PC-9 (cell line): Measurements from ENCODE around the gene CCDC107. TPM values are rescaled to one million over a fixed set of nuclear protein-coding genes. Genes with fewer than 3 reads are reported as not detected.

ENCODE experiments used
- BruUV-seq: library from RNA; stranded (reverse); fragments of 400-500 nt; replicated peaks from 2 replicates; lab custom pipeline; 2021; lab: Mats Ljungman, UMichigan
- CTCF ChIA-PET: fragments of 300-600 bp; sonication (Branson Sonifier 250); formaldehyde crosslinking; loops from one replicate; lab custom pipeline; 2022; ENCODE audit warnings: antibody characterized with exemption; lab: Charles Lee
- POLR2A ChIA-PET: fragments of 300-600 bp; sonication (Branson Sonifier 250); formaldehyde crosslinking; loops from one replicate; lab custom pipeline; 2022; ENCODE audit warnings: antibody characterized with exemption; ENCODE audit not compliant: unreplicated experiment; lab: Charles Lee
- DNase-seq, 2 experiments: peaks; one replicate each; pipeline versions ENCODE4 v3.0.0 to v3.0.0-alpha.2; 2015 to 2022; ENCODE audit warnings: mixed read lengths in 1 of 2
- H2AFZ ChIP-seq: fragments of 200-600 bp; sonication (generic); 2 replicates; pipeline ENCODE4 v1.8.1; 2017; ENCODE audit warnings: antibody characterized with exemption
- H3F3A ChIP-seq: fragments of 200-600 bp; sonication (generic); 2 replicates; pipeline ENCODE4 v1.8.1; 2017; ENCODE audit warnings: antibody characterized with exemption, mild to moderate bottlenecking, low read depth; ENCODE audit not compliant: insufficient read depth
- H3K27ac ChIP-seq: fragments of 200-600 bp; sonication (generic); 2 replicates; pipeline ENCODE4 v1.6.1; 2016; ENCODE audit warnings: mixed run types
- H3K27me3 ChIP-seq: fragments of 200-600 bp; sonication (generic); 2 replicates; pipeline ENCODE4 v1.6.1; 2016; ENCODE audit warnings: low read depth, mixed run types; ENCODE audit not compliant: insufficient read depth
- H3K36me3 ChIP-seq: fragments of 200-600 bp; sonication (generic); 2 replicates; pipeline ENCODE4 v1.6.1; 2016; ENCODE audit warnings: low read depth, mixed run types
- H3K4me1 ChIP-seq: fragments of 200-600 bp; sonication (generic); replicated peaks from 2 replicates; pipeline ENCODE4 v1.6.1; 2016; ENCODE audit warnings: mixed run types; ENCODE audit not compliant: insufficient read depth
- H3K4me2 ChIP-seq: fragments of 200-600 bp; sonication (generic); 2 replicates; pipeline ENCODE4 v1.6.1; 2017; ENCODE audit warnings: mixed run types
- H3K4me3 ChIP-seq: fragments of 200-600 bp; sonication (generic); 2 replicates; pipeline ENCODE4 v1.6.1; 2016; ENCODE audit warnings: mixed run types
- H3K79me2 ChIP-seq: fragments of 200-600 bp; sonication (generic); 2 replicates; pipeline ENCODE4 v1.6.1; 2017; ENCODE audit warnings: low read depth, mixed run types
- H3K9me2 ChIP-seq: fragments of 200-600 bp; sonication (generic); 2 replicates; pipeline ENCODE4 v1.8.1; 2017; ENCODE audit warnings: mild to moderate bottlenecking; ENCODE audit not compliant: insufficient read depth
- H3K9me3 ChIP-seq: fragments of 200-600 bp; sonication (generic); 2 replicates; pipeline ENCODE4 v1.8.1; 2016; ENCODE audit warnings: low read depth; ENCODE audit not compliant: insufficient read depth
- H4K20me1 ChIP-seq: fragments of 200-600 bp; sonication (generic); 2 replicates; pipeline ENCODE4 v1.8.1; 2017; ENCODE audit not compliant: insufficient read depth
- EZH2 ChIP-seq: fragments of 200-600 bp; sonication (generic); IDR thresholded peaks from 2 replicates; pipeline ENCODE4 v1.8.0; 2017; ENCODE audit warnings: antibody characterized with exemption, low read depth
- intact Hi-C: fragments of 100-400 bp; cut with micrococcal nuclease; formaldehyde crosslinking; loops from one replicate; pipeline ENCODE4 v1.10.0; 2022; ENCODE audit not compliant: unreplicated experiment
- total RNA-seq: library from RNA; stranded (reverse); gene quantifications from 2 replicates; pipeline ENCODE4 v1.2.3, GENCODE V29; 2021
- TF ChIP-seq, protein P1 (sequence below): fragments of 200-600 bp; sonication (generic); conservative IDR thresholded peaks from 2 replicates; pipeline ENCODE4 v1.6.1; 2017; ENCODE audit warnings: mixed run types, antibody characterized with exemption, mild to moderate bottlenecking, moderate library complexity

CCDC107 gene
- total RNA-seq, 1 experiment from 2014 or later, result 6.9 TPM

DNA sequence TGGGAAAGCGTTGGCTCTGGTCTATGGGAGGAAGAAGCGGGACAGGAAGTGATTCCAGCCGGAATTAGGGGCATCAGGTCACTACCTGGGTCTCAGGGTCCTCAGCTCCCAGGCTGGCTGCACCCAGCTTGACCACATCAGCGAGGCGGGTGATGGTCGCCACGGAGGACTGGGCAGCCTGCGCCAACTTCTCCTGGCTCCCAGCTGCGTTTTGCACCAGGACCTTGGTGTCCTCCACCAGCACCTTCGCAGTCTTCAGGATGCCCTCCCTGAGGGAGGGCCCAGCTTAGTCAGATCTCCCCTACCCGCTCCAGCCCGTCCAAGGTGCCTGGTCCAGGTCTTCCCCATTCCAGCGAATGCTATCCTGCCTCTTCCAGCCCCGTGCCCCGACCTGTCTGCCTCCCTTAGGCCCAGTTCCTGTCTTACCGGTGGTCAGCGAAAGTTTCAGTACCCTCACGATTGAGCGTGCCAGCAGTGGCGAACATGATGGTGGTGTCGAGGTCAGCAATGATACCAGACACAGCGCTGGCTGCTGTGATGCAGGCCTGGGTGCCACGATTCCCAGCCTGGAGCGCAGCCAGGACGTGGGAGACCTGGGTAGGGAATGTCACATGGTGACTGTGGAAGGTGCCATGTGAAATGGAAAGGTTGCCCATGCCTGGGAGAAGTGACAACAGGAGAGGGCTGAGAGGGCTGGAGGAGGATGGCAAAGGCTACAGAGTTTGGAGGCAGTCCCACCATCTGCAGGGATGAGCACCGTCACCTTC lies 46.0 kb downstream of the CCDC107 start:
- no peaks in the 10 kb centered on the region for H3K9me3 ChIP-seq
- intact Hi-C loops, result no loop called here
- no peaks in the 10 kb centered on the region for H3K4me1 ChIP-seq
- no peak overlapping the region for H3K27ac ChIP-seq
- H3K36me3 ChIP-seq, result no peaks in the 10 kb centered on the region
- TF ChIP-seq, protein P1, sequence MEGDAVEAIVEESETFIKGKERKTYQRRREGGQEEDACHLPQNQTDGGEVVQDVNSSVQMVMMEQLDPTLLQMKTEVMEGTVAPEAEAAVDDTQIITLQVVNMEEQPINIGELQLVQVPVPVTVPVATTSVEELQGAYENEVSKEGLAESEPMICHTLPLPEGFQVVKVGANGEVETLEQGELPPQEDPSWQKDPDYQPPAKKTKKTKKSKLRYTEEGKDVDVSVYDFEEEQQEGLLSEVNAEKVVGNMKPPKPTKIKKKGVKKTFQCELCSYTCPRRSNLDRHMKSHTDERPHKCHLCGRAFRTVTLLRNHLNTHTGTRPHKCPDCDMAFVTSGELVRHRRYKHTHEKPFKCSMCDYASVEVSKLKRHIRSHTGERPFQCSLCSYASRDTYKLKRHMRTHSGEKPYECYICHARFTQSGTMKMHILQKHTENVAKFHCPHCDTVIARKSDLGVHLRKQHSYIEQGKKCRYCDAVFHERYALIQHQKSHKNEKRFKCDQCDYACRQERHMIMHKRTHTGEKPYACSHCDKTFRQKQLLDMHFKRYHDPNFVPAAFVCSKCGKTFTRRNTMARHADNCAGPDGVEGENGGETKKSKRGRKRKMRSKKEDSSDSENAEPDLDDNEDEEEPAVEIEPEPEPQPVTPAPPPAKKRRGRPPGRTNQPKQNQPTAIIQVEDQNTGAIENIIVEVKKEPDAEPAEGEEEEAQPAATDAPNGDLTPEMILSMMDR, result no peak
- TF ChIP-seq EZH2, result no peak
- no peaks in the 10 kb centered on the region for H3F3A ChIP-seq
- no peaks in the 10 kb centered on the region for H4K20me1 ChIP-seq
- no peak overlapping the region for H3K4me3 ChIP-seq
- no peaks in the 10 kb centered on the region for H3K79me2 ChIP-seq
- H2AFZ ChIP-seq, result no peak overlapping the region
- no peaks in the 10 kb centered on the region for H3K27me3 ChIP-seq
- no peak overlapping the region for H3K4me2 ChIP-seq
- POLR2A ChIA-PET, result no interaction called here
- no TSS peak for BruUV-seq
- no peak for DNase-seq
- CTCF ChIA-PET, result no interaction called here
- no peaks in the 10 kb centered on the region for H3K9me2 ChIP-seq

DNA sequence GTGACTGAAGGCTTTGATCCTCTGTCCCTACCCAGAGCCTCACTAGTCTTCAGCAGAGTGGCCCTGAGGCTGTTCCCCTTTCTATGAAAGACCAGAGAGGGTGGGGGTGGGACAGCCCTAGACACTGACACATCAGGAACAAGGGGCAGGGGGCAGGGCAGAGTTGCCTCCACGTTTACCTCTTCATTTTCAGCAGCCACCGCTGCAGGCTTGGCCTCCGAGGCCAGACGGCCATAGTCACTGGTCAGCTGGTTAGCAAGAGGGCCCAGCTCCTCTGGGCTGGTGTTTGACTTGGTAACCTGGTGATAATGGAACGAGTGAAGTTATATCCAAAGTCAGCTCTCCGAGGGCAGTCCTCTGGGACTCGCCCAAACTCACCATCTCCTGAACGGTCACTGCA lies 47.3 kb downstream of the CCDC107 start:
- Histone ChIP-seq H3K9me3 (no peaks in the 10 kb centered on the region), H3K9me2 (no peaks in the 10 kb centered on the region), H3K36me3 (no peaks in the 10 kb centered on the region), H3K27me3 (no peaks in the 10 kb centered on the region), H3K4me3 (no peak overlapping the region), H3K27ac (no peak overlapping the region), H3K4me1 (no peaks in the 10 kb centered on the region), H4K20me1 (no peaks in the 10 kb centered on the region), H2AFZ (no peak overlapping the region), H3F3A (no peaks in the 10 kb centered on the region), H3K79me2 (no peaks in the 10 kb centered on the region), H3K4me2 (no peak overlapping the region)
- BruUV-seq, result no TSS peak
- ChIA-PET POLR2A (no interaction called here), CTCF (interaction anchor here (0.6 kb wide), 1 partner anchor 12 kb away, joined by 6 read pairs; no protein-coding TSS in a partner anchor)
- intact Hi-C loops, result no loop called here
- DNase-seq, result no peak
- TF ChIP-seq, protein P1, result no peak
- TF ChIP-seq EZH2, result no peak

DNA sequence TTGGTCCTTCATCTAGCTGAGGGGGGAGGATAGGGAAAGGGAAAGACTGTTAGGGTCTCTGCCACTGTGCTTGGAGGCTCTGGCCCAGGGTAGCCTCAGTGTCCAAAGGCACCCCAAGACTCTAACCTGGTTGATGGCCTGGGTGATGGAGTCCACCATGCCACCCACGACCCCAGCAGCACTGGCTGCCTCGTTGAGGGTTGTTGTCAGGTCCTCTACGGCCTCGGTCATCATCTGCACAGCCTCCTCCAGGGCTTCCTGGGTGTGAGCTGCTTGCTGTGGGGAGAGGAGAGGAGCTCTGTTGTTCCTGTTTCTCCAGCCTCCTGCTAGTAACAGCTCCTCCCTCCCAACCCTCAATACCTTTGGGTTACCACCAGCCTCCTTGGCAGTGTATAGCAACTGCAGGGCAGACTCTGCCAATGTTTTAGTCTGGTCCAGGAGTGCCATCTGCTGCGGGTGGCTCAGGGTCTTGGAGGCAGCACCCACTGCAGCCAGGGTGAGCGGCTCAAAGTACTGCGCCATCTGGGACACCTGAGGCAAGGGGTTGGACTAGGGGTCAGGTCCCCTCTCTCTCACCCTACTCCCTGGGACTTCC lies 47.8 kb downstream of the CCDC107 start:
- Histone ChIP-seq H3K27me3 (no peaks in the 10 kb centered on the region), H3K4me1 (no peaks in the 10 kb centered on the region), H3F3A (no peaks in the 10 kb centered on the region), H3K9me3 (no peaks in the 10 kb centered on the region), H3K9me2 (no peaks in the 10 kb centered on the region), H3K36me3 (no peaks in the 10 kb centered on the region), H3K27ac (no peak overlapping the region), H3K79me2 (no peaks in the 10 kb centered on the region), H4K20me1 (no peaks in the 10 kb centered on the region), H3K4me2 (no peak overlapping the region), H2AFZ (no peak overlapping the region), H3K4me3 (no peak overlapping the region)
- BruUV-seq, result no TSS peak
- CTCF ChIA-PET, result interaction anchor here (0.6 kb wide), 1 partner anchor 12 kb away, joined by 6 read pairs; no protein-coding TSS in a partner anchor
- TF ChIP-seq EZH2, result no peak
- TF ChIP-seq, protein P1, result no peak
- DNase-seq, result no peak
- intact Hi-C loops, result no loop called here
- POLR2A ChIA-PET, result no interaction called here
